Measurements from ENCODE around the gene LRRFIP1. TPM values are rescaled to one million over a fixed set of nuclear protein-coding genes. Genes with fewer than 3 reads are reported as not detected.

LRRFIP1 gene
- total RNA-seq, 2 experiments from 2014 or later, result 242 to 248 TPM

DNA sequence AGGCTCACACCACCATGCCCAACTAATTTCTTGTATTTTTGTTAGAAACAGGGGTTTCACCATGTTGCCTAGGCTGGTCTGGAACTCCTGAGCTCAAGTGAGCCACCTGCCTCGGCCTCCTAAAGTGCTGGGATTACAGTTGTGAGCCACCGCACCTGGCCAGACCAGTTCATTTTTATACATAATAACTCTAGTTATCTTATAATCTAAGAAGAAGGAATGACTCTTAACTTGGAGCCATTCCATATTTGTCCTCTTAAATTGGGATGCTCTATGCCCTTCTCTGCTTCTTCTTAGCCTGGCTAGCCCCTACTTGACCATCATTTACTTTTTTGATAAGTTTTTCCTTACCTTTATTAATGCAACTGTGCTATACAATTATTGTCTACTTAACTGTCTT lies 174.1 kb downstream of the LRRFIP1 start:
- Mint-ChIP-seq H3K4me3 (no peak overlapping the region), H3K4me1 (no peaks in the 10 kb centered on the region), H3K36me3 (ENCODE audit: low read depth) (peaks cover 4% of the 10 kb centered on the region), H3K9me3 (no peaks in the 10 kb centered on the region), H3K27ac (no peak overlapping the region), H3K27me3 (peaks cover 2% of the 10 kb centered on the region)
- ChIA-PET CTCF (no interaction called here), POLR2A (no interaction called here)
- no peak for DNase-seq

DNA sequence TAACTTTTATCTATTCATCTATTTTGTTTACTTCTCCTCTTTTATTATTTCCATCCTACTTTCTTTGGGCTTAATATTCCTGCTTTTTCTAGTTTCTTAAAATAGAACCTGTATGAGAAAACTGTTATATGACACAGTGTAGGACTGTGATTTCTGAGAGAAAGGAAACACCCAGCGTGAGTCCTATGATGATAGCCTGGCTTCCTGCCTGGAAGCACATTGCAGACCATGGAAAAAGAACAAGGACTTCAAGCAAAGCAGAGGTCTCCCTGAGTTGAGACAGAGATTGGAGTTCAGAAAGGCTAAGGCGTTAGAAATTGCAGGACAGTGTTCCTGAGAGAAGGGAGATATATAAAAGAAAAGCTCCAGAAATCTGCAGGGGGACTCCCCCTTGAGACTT lies 178.9 kb downstream of the LRRFIP1 start:
- ChIA-PET CTCF (no interaction called here), POLR2A (no interaction called here)
- no peaks in the 10 kb centered on the region for H3K4me1 Mint-ChIP-seq
- H3K27ac Mint-ChIP-seq, result no peak overlapping the region
- no peak overlapping the region for H3K4me3 Mint-ChIP-seq
- H3K36me3 Mint-ChIP-seq (ENCODE audit: low read depth), result no peaks in the 10 kb centered on the region
- no peaks in the 10 kb centered on the region for H3K9me3 Mint-ChIP-seq
- no peak for DNase-seq
- peaks cover 18% of the 10 kb centered on the region for H3K27me3 Mint-ChIP-seq

- peaks cover 23% of the 10 kb centered on the region for H3K4me1 Mint-ChIP-seq
- peaks cover 3% of the 10 kb centered on the region for H3K27me3 Mint-ChIP-seq
- no peak overlapping the region for H3K27ac Mint-ChIP-seq
- DNase-seq, result no peak
- ChIA-PET POLR2A (no interaction called here), CTCF (no interaction called here)
- H3K9me3 Mint-ChIP-seq, result no peaks in the 10 kb centered on the region
- no peaks in the 10 kb centered on the region for H3K36me3 Mint-ChIP-seq (ENCODE audit: low read depth)
- no peak overlapping the region for H3K4me3 Mint-ChIP-seq
Observed at GRCh38 chr2:237815637-237816036, 188.2 kb downstream of the LRRFIP1 start.

GRCh38 chr2:237816531-237816930 lies 189.1 kb downstream of the LRRFIP1 start:
- Mint-ChIP-seq H3K36me3 (ENCODE audit: low read depth) (no peaks in the 10 kb centered on the region), H3K4me1 (peaks cover 23% of the 10 kb centered on the region), H3K4me3 (no peak overlapping the region), H3K27ac (no peak overlapping the region), H3K9me3 (no peaks in the 10 kb centered on the region), H3K27me3 (peaks cover 3% of the 10 kb centered on the region)
- ChIA-PET POLR2A (no interaction called here), CTCF (no interaction called here)
- DNase-seq, result no peak

DNA sequence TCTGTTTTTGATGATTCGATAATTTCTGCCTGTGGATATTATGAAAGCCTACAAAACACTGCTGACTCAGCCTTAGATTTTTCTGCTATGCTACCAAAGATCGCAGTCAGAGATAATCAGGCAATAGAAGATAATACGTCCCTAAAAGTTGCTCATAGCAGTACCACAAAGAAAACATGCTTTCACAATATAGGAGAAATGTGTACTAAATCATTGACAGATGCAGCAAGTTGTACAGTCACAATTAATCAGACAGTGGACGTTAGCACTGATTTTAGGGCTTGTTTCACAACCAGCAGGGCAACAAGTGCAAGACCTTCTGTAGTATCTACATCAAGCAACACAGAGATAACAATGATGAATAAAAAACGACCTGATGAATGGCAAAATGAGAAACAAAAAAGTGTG lies 190.7 kb downstream of the LRRFIP1 start:
- Mint-ChIP-seq H3K36me3 (ENCODE audit: low read depth) (no peaks in the 10 kb centered on the region), H3K4me3 (no peak overlapping the region), H3K27ac (no peak overlapping the region), H3K9me3 (no peaks in the 10 kb centered on the region), H3K4me1 (peaks cover 23% of the 10 kb centered on the region), H3K27me3 (no peaks in the 10 kb centered on the region)
- DNase-seq, result no peak
- ChIA-PET CTCF (no interaction called here), POLR2A (no interaction called here)

GRCh38 chr2:237819231-237819630 lies 191.8 kb downstream of the LRRFIP1 start:
- Mint-ChIP-seq H3K27me3 (no peaks in the 10 kb centered on the region), H3K4me3 (no peak overlapping the region), H3K36me3 (ENCODE audit: low read depth) (no peaks in the 10 kb centered on the region), H3K9me3 (no peaks in the 10 kb centered on the region), H3K27ac (no peak overlapping the region), H3K4me1 (peaks cover 23% of the 10 kb centered on the region)
- CTCF ChIA-PET, result no interaction called here
- POLR2A ChIA-PET, result no interaction called here
- DNase-seq, result no peak

DNA sequence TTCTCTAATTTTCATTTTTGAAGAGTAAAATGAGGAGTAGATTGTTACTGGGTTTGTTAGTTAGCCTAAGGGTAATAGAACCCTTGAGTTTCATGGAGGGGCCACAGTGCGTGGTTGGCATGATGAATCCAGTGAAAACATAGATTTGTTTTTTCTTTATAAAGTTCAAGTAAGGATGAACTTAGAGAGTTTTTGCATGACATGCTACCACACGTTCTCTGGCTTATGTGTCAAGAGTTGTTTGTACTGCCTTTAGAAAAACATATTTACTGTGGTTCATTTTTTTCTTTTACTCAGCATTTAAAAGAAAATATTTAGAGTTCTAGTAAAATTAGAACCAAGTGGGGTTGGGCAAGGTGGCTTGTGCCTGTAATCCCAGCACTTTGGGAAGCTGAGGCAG lies 193.0 kb downstream of the LRRFIP1 start:
- no peak for DNase-seq
- POLR2A ChIA-PET, result interaction anchor here (0.7 kb wide), 1 partner anchor 10 kb away, joined by 3 read pairs; no protein-coding TSS in a partner anchor
- no peak overlapping the region for H3K27ac Mint-ChIP-seq
- CTCF ChIA-PET, result interaction anchor here (1.5 kb wide), 1 partner anchor 8 kb away, joined by 3 read pairs; no protein-coding TSS in a partner anchor
- peaks cover 23% of the 10 kb centered on the region for H3K4me1 Mint-ChIP-seq
- H3K9me3 Mint-ChIP-seq, result no peaks in the 10 kb centered on the region
- H3K27me3 Mint-ChIP-seq, result peaks cover under 1% of the 10 kb centered on the region
- no peaks in the 10 kb centered on the region for H3K36me3 Mint-ChIP-seq (ENCODE audit: low read depth)
- no peak overlapping the region for H3K4me3 Mint-ChIP-seq

DNA sequence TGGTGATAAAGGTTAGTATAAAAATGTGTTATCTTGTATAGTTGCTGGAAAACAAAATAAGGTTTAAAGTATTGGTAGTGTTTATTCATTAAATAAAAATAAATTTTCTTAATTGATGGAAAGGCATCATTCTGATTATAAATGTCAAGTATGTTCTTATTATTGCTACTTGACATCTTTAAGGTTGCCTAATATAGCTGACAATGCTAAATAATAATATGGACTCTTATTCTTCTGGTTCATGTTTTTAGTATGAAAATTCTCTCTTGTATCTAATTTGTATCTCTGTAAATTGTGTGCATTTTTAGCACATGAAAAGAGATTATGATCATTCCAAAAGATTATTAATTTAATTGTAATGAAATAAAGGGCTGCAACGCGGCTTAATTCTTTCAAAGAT lies 196.2 kb downstream of the LRRFIP1 start:
- Mint-ChIP-seq H3K9me3 (no peaks in the 10 kb centered on the region), H3K4me3 (no peak overlapping the region), H3K27me3 (peaks cover 4% of the 10 kb centered on the region), H3K27ac (no peak overlapping the region), H3K4me1 (peaks cover 6% of the 10 kb centered on the region), H3K36me3 (ENCODE audit: low read depth) (no peaks in the 10 kb centered on the region)
- ChIA-PET POLR2A (no interaction called here), CTCF (no interaction called here)
- DNase-seq, result no peak

DNA sequence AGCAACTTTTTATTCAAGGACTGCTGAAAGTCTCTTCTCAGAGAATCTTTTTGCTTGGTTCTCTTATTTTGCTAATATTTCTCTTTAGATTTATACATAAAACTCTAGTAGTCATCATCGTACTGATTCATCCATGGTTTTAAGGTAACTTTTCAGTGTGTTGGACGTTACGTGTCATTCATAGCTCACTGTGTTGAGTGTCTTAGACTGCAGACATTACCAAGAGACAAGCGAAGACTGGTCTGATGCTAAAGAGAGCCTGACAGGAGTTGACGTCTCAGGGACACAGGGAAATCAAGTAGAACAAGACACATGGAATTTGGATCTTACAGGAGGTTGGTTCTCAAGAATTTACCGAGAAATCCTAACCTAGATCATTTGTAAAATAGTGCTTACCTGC lies 196.7 kb downstream of the LRRFIP1 start:
- ChIA-PET CTCF (no interaction called here), POLR2A (no interaction called here)
- Mint-ChIP-seq H3K4me3 (no peak overlapping the region), H3K27me3 (peaks cover 4% of the 10 kb centered on the region), H3K4me1 (peaks cover 5% of the 10 kb centered on the region), H3K36me3 (ENCODE audit: low read depth) (no peaks in the 10 kb centered on the region), H3K9me3 (no peaks in the 10 kb centered on the region), H3K27ac (no peak overlapping the region)
- DNase-seq, result no peak

DNA sequence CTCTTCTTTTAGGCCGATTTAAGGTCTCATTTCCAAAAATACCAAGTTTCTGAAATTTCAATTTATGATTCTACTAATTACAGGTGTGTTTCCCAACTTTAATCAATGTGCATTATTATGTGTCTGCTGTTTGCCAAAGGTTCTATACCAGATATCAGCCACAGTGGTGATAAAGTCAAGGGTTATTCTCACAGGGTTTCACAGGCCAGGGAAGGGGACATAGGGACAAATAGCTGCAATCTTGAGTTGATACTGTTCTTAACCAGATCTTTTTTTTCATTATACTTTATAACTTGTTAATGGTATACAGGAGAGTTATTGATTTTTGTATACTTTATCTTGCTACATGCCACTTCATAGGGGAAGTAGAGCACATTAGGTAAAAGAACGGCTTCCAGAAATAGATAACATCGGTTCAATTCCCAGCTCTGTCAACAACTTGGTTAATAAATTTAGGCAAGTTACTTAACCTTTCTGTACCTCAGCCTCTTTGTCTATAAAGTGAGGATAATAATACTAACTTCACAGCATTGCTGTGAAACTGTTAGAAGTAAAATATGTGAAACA lies 200.1 kb downstream of the LRRFIP1 start:
- Mint-ChIP-seq H3K4me1 (no peaks in the 10 kb centered on the region), H3K4me3 (no peak overlapping the region), H3K36me3 (ENCODE audit: low read depth) (no peaks in the 10 kb centered on the region), H3K27me3 (peaks cover 4% of the 10 kb centered on the region), H3K9me3 (no peaks in the 10 kb centered on the region), H3K27ac (no peak overlapping the region)
- no peak for DNase-seq
- CTCF ChIA-PET, result interaction anchor here (0.9 to 1.4 kb wide), 3 partner anchors 78 to 438 kb away, joined by 3 read pairs; no protein-coding TSS in a partner anchor
- POLR2A ChIA-PET, result no interaction called here

Other genes with a start within 250 kb of the LRRFIP1 start
- gene COL6A3, start 213.4 kb upstream of the LRRFIP1 start, total RNA-seq, result 1 to 10 TPM in 1 of 2 experiments, under 1 TPM in 1; 0.90 to 1.3 TPM
- not detected for gene MLPH, start 140.3 kb upstream of the LRRFIP1 start, total RNA-seq
- gene PRLH, start 61.0 kb upstream of the LRRFIP1 start, total RNA-seq, result not detected
- not detected for gene RAB17, start 36.9 kb upstream of the LRRFIP1 start, total RNA-seq
- gene RBM44, start 171.2 kb downstream of the LRRFIP1 start, total RNA-seq, result under 1 TPM; 0.75 to 0.93 TPM
- gene RAMP1, start 232.0 kb downstream of the LRRFIP1 start, total RNA-seq, result 1 to 10 TPM; 8.1 to 9.6 TPM

Measured in activated CD4-positive, alpha-beta memory T cell treated with anti-CD3 and anti-CD28 coated beads, Interleukin-2, amount 10 ng/mL, durations not matched to agents 7 days and 5 days (primary cell).